HEK293T (cell line): ENCODE data around the gene MSTN.
"Not testable (repeated sequence)": the region's sequence is repeated elsewhere in the genome, so short reads cannot be mapped to it uniquely, and the experiment has no call there.

ENCODE experiments used
- CTCF ChIA-PET: fragments of 350-600 bp; formaldehyde crosslinking; extraction: SDS; loops from one replicate; lab custom pipeline; 2021; ENCODE audit warnings: antibody characterized with exemption, inconsistent platforms; lab: Yijun Ruan, JAX
- POLR2A ChIA-PET: fragments of 350-600 bp; formaldehyde crosslinking; extraction: SDS; loops from one replicate; lab custom pipeline; 2020; ENCODE audit warnings: antibody characterized with exemption, inconsistent platforms; lab: Yijun Ruan, JAX
- DNase-seq: peaks from one replicate; pipeline ENCODE4 v3.0.0; 2012; ENCODE audit warnings: mixed read lengths; ENCODE audit errors: extremely low spot score
- ARNT ChIP-seq: fragments of 450-650 bp; IDR thresholded peaks from 2 replicates; pipeline ENCODE4 v1.6.1; 2017; ENCODE audit warnings: mild to moderate bottlenecking
- BHLHE40 ChIP-seq: fragments of 450-650 bp; IDR thresholded peaks from 2 replicates; pipeline ENCODE4 v1.6.1; 2016; ENCODE audit warnings: mild to moderate bottlenecking, moderate library complexity, borderline replicate concordance
- CTBP1 ChIP-seq: fragments of 450-650 bp; IDR thresholded peaks from 2 replicates; pipeline ENCODE4 v1.6.1; 2016; ENCODE audit warnings: borderline replicate concordance
- ELF4 ChIP-seq: fragments of 450-650 bp; IDR thresholded peaks from 2 replicates; pipeline ENCODE4 v1.6.1; 2017; ENCODE audit warnings: antibody characterized with exemption
- FOXA1 ChIP-seq: fragments of 450-650 bp; IDR thresholded peaks from 2 replicates; pipeline ENCODE4 v1.6.1; 2016; ENCODE audit warnings: mild to moderate bottlenecking
- FOXK2 ChIP-seq: fragments of 450-650 bp; IDR thresholded peaks from 2 replicates; pipeline ENCODE4 v1.6.1; 2016; ENCODE audit warnings: mild to moderate bottlenecking
- FOXM1 ChIP-seq: fragments of 450-650 bp; IDR thresholded peaks from 2 replicates; pipeline ENCODE4 v1.6.1; 2017; ENCODE audit warnings: mild to moderate bottlenecking, borderline replicate concordance
- HDGF ChIP-seq: fragments of 450-650 bp; IDR thresholded peaks from 2 replicates; pipeline ENCODE4 v1.6.1; 2017; ENCODE audit warnings: antibody characterized with exemption, borderline replicate concordance
- L3MBTL2 ChIP-seq: fragments of 450-650 bp; conservative IDR thresholded peaks from 2 replicates; pipeline ENCODE4 v1.6.1; 2016; ENCODE audit warnings: mild to moderate bottlenecking
- LEF1 ChIP-seq: fragments of 450-650 bp; IDR thresholded peaks from 2 replicates; pipeline ENCODE4 v1.6.1; 2017; ENCODE audit warnings: mild to moderate bottlenecking, borderline replicate concordance
- NFRKB ChIP-seq: fragments of 450-650 bp; IDR thresholded peaks from 2 replicates; pipeline ENCODE4 v1.6.1; 2016; ENCODE audit warnings: mild to moderate bottlenecking, moderate library complexity
- PKNOX1 ChIP-seq: fragments of 450-650 bp; IDR thresholded peaks from 2 replicates; pipeline ENCODE4 v1.6.1; 2016
- SP1 ChIP-seq: fragments of 450-650 bp; IDR thresholded peaks from 2 replicates; pipeline ENCODE4 v1.6.1; 2017
- SUZ12 ChIP-seq: fragments of 450-650 bp; IDR thresholded peaks from 2 replicates; pipeline ENCODE4 v1.6.1; 2016; ENCODE audit warnings: mild to moderate bottlenecking
- TARDBP ChIP-seq: fragments of 450-650 bp; IDR thresholded peaks from 2 replicates; pipeline ENCODE4 v1.6.1; 2016
- ZNF384 ChIP-seq: fragments of 450-650 bp; IDR thresholded peaks from 2 replicates; pipeline ENCODE4 v1.6.1; 2016

MSTN gene

DNA sequence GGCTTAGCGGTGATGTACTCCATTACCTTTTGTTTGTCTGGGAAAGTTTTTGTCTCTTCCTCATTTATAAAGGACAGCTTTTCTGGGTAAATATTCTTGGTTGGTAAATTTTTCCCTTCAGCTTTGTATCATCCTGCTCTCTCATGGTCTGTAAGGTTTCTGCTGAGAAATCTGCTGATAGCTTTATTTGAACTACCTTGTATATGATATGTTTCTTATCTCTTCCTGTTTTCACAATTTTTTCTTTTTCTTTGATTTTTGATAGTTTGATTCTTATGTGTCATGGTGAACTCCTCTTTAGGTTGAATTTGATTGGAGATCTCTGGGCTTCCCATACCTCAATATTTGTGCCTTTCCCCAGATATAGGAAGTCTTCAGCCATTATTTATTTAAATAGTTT, 44.7 kb downstream of the MSTN start:
- ChIA-PET CTCF (interaction anchor here (0.5 kb wide), 1 partner anchor 432 kb away, joined by 4 read pairs; no protein-coding TSS in a partner anchor), POLR2A (no interaction called here)
- TF ChIP-seq SUZ12 (no peak), SP1 (no peak), PKNOX1 (no peak), CTBP1 (no peak), ELF4 (no peak), ZNF384 (no peak), ARNT (no peak), BHLHE40 (no peak), HDGF (no peak), TARDBP (no peak), L3MBTL2 (no peak), LEF1 (no peak), NFRKB (no peak), FOXK2 (no peak), FOXA1 (no peak), FOXM1 (no peak)
- DNase-seq: no peak

- DNase-seq, CTCF ChIA-PET, POLR2A ChIA-PET: not testable (repeated sequence)
Measured at GRCh38 chr2:190015969-190016368, 46.6 kb downstream of the MSTN start.
